ENCODE data around the gene IRX6.

DNA sequence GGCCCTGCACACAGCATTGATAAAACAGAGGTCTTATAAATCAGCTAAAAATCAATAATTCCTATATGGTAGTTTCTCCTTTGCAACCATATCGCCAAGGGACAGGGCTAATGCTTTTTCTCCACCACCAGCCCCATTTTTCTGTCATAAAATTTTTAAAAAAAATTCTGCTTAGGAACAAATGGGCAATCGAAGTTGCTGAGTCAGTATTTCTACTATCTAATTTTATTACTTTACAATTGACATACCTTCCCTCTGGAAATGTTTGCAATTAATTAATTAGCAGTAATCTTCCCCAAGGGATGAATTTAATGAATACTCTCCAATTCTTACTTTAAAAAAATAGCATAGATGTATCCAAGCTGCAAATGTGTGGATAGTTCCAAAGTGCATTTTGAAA is 1.7 kb upstream of the IRX6 start:
- TF ChIP-seq, protein P1, sequence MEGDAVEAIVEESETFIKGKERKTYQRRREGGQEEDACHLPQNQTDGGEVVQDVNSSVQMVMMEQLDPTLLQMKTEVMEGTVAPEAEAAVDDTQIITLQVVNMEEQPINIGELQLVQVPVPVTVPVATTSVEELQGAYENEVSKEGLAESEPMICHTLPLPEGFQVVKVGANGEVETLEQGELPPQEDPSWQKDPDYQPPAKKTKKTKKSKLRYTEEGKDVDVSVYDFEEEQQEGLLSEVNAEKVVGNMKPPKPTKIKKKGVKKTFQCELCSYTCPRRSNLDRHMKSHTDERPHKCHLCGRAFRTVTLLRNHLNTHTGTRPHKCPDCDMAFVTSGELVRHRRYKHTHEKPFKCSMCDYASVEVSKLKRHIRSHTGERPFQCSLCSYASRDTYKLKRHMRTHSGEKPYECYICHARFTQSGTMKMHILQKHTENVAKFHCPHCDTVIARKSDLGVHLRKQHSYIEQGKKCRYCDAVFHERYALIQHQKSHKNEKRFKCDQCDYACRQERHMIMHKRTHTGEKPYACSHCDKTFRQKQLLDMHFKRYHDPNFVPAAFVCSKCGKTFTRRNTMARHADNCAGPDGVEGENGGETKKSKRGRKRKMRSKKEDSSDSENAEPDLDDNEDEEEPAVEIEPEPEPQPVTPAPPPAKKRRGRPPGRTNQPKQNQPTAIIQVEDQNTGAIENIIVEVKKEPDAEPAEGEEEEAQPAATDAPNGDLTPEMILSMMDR (conservative IDR thresholded peaks at IDR 0.05; ENCODE audit: low read depth, low read length): no peak
- no peak for TF ChIP-seq MXI1 (IDR thresholded peaks at IDR 0.05; ENCODE audit: borderline replicate concordance, low read depth, low read length)
- no peak for TF ChIP-seq MAZ (IDR thresholded peaks at IDR 0.05; ENCODE audit: borderline replicate concordance, low read depth, low read length)
- TF ChIP-seq SMC3 (IDR thresholded peaks at IDR 0.05; ENCODE audit: low read depth, low read length): no peak
- TF ChIP-seq POLR2A (IDR thresholded peaks at IDR 0.05; ENCODE audit: low read depth, low read length): no peak
- no peak for TF ChIP-seq CEBPB (IDR thresholded peaks at IDR 0.05; ENCODE audit: low read depth, low read length)
- peak; percentile 78 for TF ChIP-seq MAFK (IDR thresholded peaks at IDR 0.05; ENCODE audit: low read depth, low read length)
- no peak for TF ChIP-seq BHLHE40 (IDR thresholded peaks at IDR 0.05; ENCODE audit: low read depth, low read length)
- TF ChIP-seq RAD21 (IDR thresholded peaks at IDR 0.05; ENCODE audit: low read length): no peak
- no peak for TF ChIP-seq RFX5 (IDR thresholded peaks at IDR 0.05; ENCODE audit: low read depth, low read length)
- TF ChIP-seq, protein P2, sequence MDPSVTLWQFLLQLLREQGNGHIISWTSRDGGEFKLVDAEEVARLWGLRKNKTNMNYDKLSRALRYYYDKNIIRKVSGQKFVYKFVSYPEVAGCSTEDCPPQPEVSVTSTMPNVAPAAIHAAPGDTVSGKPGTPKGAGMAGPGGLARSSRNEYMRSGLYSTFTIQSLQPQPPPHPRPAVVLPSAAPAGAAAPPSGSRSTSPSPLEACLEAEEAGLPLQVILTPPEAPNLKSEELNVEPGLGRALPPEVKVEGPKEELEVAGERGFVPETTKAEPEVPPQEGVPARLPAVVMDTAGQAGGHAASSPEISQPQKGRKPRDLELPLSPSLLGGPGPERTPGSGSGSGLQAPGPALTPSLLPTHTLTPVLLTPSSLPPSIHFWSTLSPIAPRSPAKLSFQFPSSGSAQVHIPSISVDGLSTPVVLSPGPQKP (IDR thresholded peaks at IDR 0.05; ENCODE audit: borderline replicate concordance, low read depth, low read length): no peak
- TF ChIP-seq, protein P3, sequence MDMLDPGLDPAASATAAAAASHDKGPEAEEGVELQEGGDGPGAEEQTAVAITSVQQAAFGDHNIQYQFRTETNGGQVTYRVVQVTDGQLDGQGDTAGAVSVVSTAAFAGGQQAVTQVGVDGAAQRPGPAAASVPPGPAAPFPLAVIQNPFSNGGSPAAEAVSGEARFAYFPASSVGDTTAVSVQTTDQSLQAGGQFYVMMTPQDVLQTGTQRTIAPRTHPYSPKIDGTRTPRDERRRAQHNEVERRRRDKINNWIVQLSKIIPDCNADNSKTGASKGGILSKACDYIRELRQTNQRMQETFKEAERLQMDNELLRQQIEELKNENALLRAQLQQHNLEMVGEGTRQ (IDR thresholded peaks at IDR 0.05; ENCODE audit: low read depth, low read length): no peak
- no peak for TF ChIP-seq RCOR1 (IDR thresholded peaks at IDR 0.05; ENCODE audit: insufficient replicate concordance, low read length)
